Measurements from ENCODE around the gene SLC16A7.

GRCh38 chr12:59645242-59645641 is 49.4 kb downstream of the SLC16A7 start:
- TF ChIP-seq CTCF (IDR thresholded peaks at IDR 0.05) (no peak), EP300 (IDR thresholded peaks at IDR 0.05; ENCODE audit: low read depth) (no peak), POLR2AphosphoS5 (IDR thresholded peaks at IDR 0.05) (no peak), POLR2A (IDR thresholded peaks at IDR 0.05) (no peak)
